ENCODE measurements around the gene STMN1.

Gene STMN1

GRCh38 chr1:25922056-25922970, 16.1 kb upstream of the STMN1 start:
- peak in 51 of 56 donors; percentile 15 to 87 (median 66) for DNase-seq

- DNase-seq, result no peak
These were observed 12.4 kb upstream of the STMN1 start for GRCh38 chr1:25918615-25919014.

GRCh38 chr1:25917996-25918395, 11.8 kb upstream of the STMN1 start:
- peak in 9 of 56 donors; percentile 13 to 37 (median 26) for DNase-seq

- DNase-seq, result no peak
These were observed 10.2 kb upstream of the STMN1 start for GRCh38 chr1:25916460-25916859.

- no peak for DNase-seq
These were observed 8.1 kb upstream of the STMN1 start for GRCh38 chr1:25914074-25914995.

- DNase-seq, result no peak
These were observed 7.0 kb upstream of the STMN1 start for GRCh38 chr1:25913206-25913605.

- no peak for DNase-seq
These were observed 6.0 kb upstream of the STMN1 start for GRCh38 chr1:25912076-25912831.

- no peak for DNase-seq
These were observed 4.9 kb upstream of the STMN1 start for GRCh38 chr1:25911162-25911561.

GRCh38 chr1:25909040-25909439, 2.8 kb upstream of the STMN1 start:
- DNase-seq, result peak in 35 of 56 donors; percentile 12 to 68 (median 38)

GRCh38 chr1:25908161-25908560, 1.9 kb upstream of the STMN1 start:
- peak in 1 of 56 donors; percentile 8 for DNase-seq

GRCh38 chr1:25907601-25908000, 1.4 kb upstream of the STMN1 start:
- peak in 1 of 56 donors; percentile 24 for DNase-seq

- DNase-seq, result peak in 22 of 56 donors; percentile 29 to 66 (median 53)
These were observed 553 bp upstream of the STMN1 start for GRCh38 chr1:25906644-25907300.

GRCh38 chr1:25904943-25905679, 1.1 kb downstream of the STMN1 start:
- DNase-seq, result peak in 55 of 56 donors; percentile 55 to 99 (median 92)

- no peak for DNase-seq
These were observed 2.2 kb downstream of the STMN1 start for GRCh38 chr1:25903986-25904385.

GRCh38 chr1:25902462-25902861, 3.8 kb downstream of the STMN1 start:
- DNase-seq, result peak in 1 of 56 donors; percentile 16

GRCh38 chr1:25900219-25900618, 6.0 kb downstream of the STMN1 start:
- peak in 45 of 56 donors; percentile 13 to 78 (median 58) for DNase-seq

- DNase-seq, result peak in 2 of 56 donors; percentile 12 to 25
These were observed 6.4 kb downstream of the STMN1 start for GRCh38 chr1:25899792-25900191.

GRCh38 chr1:25898223-25899015, 7.8 kb downstream of the STMN1 start:
- no peak for DNase-seq

GRCh38 chr1:25897754-25898153, 8.5 kb downstream of the STMN1 start:
- DNase-seq, result peak in 1 of 56 donors; percentile 19

Measured in nucleus accumbens (tissue), 56 donors.